SK-N-SH treated with all-trans-retinoic acid at 6 μM for 48 hours (cell line): ENCODE data around the gene CREBBP.

Experiments used
- BACH2 ChIP-seq: fragments of 250-450 bp; sonication (Bioruptor Pico); IDR thresholded peaks from 2 replicates; pipeline ENCODE4 v1.9.0; 2021; ENCODE audit warnings: mild to moderate bottlenecking, borderline replicate concordance
- CREB5 ChIP-seq: fragments of 250-450 bp; sonication (Bioruptor Pico); IDR thresholded peaks from 2 replicates; pipeline ENCODE4 v1.5.1; 2020; ENCODE audit warnings: low read depth, mild to moderate bottlenecking, moderate library complexity
- OSR1 ChIP-seq: fragments of 250-450 bp; sonication (Bioruptor Pico); IDR thresholded peaks from 2 replicates; pipeline ENCODE4 v1.8.0; 2022; ENCODE audit warnings: moderate library complexity, mild to moderate bottlenecking, inconsistent platforms
- PATZ1 ChIP-seq: fragments of 250-450 bp; sonication (Bioruptor Pico); IDR thresholded peaks from 2 replicates; pipeline ENCODE4 v1.8.0; 2020; ENCODE audit warnings: mild to moderate bottlenecking, moderate library complexity, borderline replicate concordance
- RARB ChIP-seq: fragments of 250-450 bp; sonication (Bioruptor Pico); IDR thresholded peaks from 2 replicates; pipeline ENCODE4 v1.8.0; 2021; ENCODE audit warnings: mild to moderate bottlenecking, moderate library complexity
- ZNF70 ChIP-seq: fragments of 450-650 bp; formaldehyde crosslinking; IDR thresholded peaks from 2 replicates; pipeline ENCODE4 v1.5.0; 2020; ENCODE audit warnings: mild to moderate bottlenecking, moderate library complexity
- ZNF8 ChIP-seq: fragments of 450-650 bp; formaldehyde crosslinking; IDR thresholded peaks from 2 replicates; pipeline ENCODE4 v1.5.0; 2020; ENCODE audit warnings: mild to moderate bottlenecking, moderate library complexity

- no peak for TF ChIP-seq OSR1 (CRISPR knock-in tag)
- TF ChIP-seq ZNF70, result no peak
- no peak for TF ChIP-seq CREB5 (CRISPR knock-in tag)
- TF ChIP-seq RARB (CRISPR knock-in tag), result no peak
- no peak for TF ChIP-seq BACH2
- no peak for TF ChIP-seq ZNF8 (CRISPR knock-in tag)
- TF ChIP-seq PATZ1 (CRISPR knock-in tag), result no peak
Measured at GRCh38 chr16:3766177-3766576, 114.3 kb downstream of the CREBBP start.
